Neural cell (in vitro differentiated cells): Measurements from ENCODE around the gene L3MBTL1.

ENCODE experiments used
- CTCF ChIP-seq: fragments of 450-650 bp; IDR thresholded peaks from 2 replicates; pipeline ENCODE4 v1.5.1; 2014; ENCODE audit warnings: antibody characterized with exemption, mild to moderate bottlenecking, moderate library complexity; ENCODE audit not compliant: poor library complexity, severe bottlenecking
- EP300 ChIP-seq: fragments of 450-650 bp; conservative IDR thresholded peaks from 2 replicates; pipeline ENCODE4 v1.6.1; 2014; ENCODE audit warnings: antibody characterized with exemption, mild to moderate bottlenecking, moderate library complexity; ENCODE audit not compliant: poor library complexity, severe bottlenecking

GRCh38 chr20:43564455-43564854 lies 57.0 kb downstream of the L3MBTL1 start:
- TF ChIP-seq EP300 = no peak
- TF ChIP-seq CTCF = no peak
